Hair follicle dermal papilla cell (primary cell): ENCODE measurements around the gene RRM2. TPM values are rescaled to one million over a fixed set of nuclear protein-coding genes. Genes with fewer than 3 reads are reported as not detected.

Source experiments
- small RNA-seq: library from RNA; depleted of rRNA; stranded (forward); fragments of <200 nt; gene quantifications from one replicate; pipeline ENCODE3, GENCODE V24; 2012
- total RNA-seq: library from RNA; depleted of rRNA; stranded (reverse); fragments of >200 nt; gene quantifications from 2 replicates; pipeline ENCODE4 v1.2.3, GENCODE V29; 2012

Gene RRM2
- 3.9 and 8.1 TPM in 2 replicates for total RNA-seq

DNA sequence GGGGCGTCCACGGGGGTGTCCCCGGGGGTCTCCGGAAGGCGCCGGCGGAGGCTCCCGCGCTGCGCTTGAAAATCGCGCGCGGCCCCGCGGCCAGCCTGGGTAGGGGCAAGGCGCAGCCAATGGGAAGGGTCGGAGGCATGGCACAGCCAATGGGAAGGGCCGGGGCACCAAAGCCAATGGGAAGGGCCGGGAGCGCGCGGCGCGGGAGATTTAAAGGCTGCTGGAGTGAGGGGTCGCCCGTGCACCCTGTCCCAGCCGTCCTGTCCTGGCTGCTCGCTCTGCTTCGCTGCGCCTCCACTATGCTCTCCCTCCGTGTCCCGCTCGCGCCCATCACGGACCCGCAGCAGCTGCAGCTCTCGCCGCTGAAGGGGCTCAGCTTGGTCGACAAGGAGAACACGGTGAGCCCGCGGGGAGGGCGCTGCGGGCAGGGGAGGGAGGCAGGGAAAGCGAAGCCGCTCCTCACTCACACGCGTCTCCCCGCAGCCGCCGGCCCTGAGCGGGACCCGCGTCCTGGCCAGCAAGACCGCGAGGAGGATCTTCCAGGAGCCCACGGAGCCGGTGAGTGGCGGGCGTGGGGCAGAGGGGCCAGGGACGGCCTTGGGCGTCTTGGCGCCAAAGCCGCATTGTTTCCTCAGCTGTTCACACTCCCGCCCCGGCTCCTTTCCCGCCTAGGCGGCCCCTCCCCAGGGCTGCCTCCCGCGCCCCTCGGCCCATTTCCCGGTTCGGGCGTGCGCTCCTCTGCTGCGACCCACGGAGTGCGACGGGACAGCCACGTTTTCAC, at the start of gene RRM2:
Gene RRM2 (plus strand): TSS at position 240 of the 781 bp plus-strand sequence. CDS start 60 bp downstream, at position 300.

DNA sequence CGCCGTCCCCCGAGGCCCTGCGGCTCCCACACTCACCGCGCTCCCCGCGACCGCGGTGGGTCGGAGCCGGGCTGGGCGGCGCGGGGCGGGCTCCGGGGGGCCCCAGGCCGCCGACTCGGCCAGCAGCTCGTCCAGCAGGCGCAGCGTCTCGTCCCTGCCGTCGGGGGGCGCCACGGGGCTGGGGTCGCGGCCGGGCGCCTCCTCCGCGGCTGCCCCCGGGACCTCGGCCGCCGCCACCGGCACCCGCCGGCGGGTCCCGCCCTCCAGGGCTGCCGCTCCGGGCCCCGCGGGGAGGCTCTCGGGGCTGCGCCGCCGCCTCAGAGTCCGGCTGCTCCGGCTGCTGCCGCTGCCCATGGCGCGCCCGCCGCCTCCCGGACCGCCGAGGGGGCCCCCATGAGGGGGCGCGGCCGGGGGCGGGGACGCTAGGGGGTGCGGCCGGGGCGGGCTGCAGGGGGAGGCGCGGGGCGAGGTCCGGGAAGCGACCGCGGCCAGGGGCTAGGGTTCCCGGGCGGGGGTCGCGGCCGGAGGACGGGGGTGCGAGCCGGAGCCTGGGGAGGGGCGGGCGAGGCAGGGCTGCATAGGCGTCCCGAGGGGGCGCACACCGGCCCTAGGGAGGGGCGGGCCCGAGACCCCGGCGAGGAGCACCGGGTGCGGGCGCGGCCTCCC, 42.5 kb upstream of the RRM2 start, which contains the start of gene CYS1:
Gene CYS1 (minus strand): TSS at position 542 of the 666 bp plus-strand sequence. CDS start 188 bp downstream, at position 354.

Small RNAs within 50 kb of the gene (small RNA-seq; reads per million reads assigned to genes)
- not detected for gene RF00410
- gene RF00568 = not detected

Other genes starting within 250 kb of the RRM2 start
- gene GRHL1, start 171.0 kb upstream of the RRM2 start, total RNA-seq = 0.36 and 0.65 TPM in 2 replicates
- 8.6 and 8.9 TPM in 2 replicates for gene KLF11, start 79.2 kb upstream of the RRM2 start, total RNA-seq
- 9.4 and 14.2 TPM in 2 replicates for gene CYS1, start 42.3 kb upstream of the RRM2 start, total RNA-seq
- gene HPCAL1, start 180.2 kb downstream of the RRM2 start, total RNA-seq = 66.5 and 85.7 TPM in 2 replicates